Measurements from ENCODE around the gene MFRP. TPM values are rescaled to one million over a fixed set of nuclear protein-coding genes. Genes with fewer than 3 reads are reported as not detected.
"Not testable (repeated sequence)": the region's sequence is repeated elsewhere in the genome, so short reads cannot be mapped to it uniquely, and the experiment has no call there.

Gene MFRP
- total RNA-seq (2014; rRNA removed; shearing (Covaris generic)), result not detected in 2 replicates
- not detected in 2 replicates for polyA plus RNA-seq (2015; cell fraction: cytosol; rRNA removed)
- not detected in 2 replicates for polyA plus RNA-seq (2015; cell fraction: nucleus; rRNA removed)

DNA sequence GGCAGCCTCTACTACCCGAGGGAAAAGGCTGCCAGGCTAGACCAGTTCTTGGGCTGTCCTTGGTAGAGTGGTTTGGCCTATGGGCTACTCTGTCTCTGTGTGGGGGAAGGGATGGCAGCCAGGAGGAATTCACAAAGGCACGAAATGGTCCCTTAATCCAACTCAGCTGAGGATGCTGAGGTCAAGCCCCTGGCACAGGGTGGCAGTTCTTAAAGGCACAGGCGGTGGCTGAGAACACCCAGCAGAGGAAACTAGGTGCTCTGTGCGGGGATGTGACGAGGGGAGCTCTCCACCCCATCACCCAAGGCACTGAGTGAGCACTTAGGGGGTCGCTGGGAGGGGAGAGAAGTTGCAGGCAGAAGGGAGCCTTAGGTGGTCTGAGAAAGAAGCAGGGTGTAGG is at the start of gene MFRP:
Gene MFRP, minus strand, starts transcription at position 101 of the 400 bp plus-strand sequence. CDS start 192 bp downstream, outside the sequence.
- no peak for DNase-seq (ENCODE audit: low read depth)

DNA sequence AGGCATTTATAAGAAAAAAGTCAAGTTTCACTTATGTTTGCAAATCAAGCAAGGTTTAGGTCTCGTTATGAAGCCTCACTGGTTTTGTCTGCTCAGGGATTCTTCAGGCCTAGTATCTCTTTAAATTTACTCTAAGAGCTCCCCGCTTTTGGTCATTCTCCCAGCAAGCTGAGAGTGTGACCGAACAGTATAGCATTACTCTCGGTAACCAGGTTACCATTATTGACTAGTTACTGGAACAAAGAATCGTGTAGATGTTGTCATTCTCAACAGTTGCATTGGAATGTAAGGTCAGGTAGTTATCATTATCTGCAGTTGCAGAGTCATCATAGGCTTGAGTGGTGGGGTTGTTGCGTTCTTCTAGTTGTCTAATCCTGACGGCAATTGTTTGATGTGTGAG is 44.8 kb upstream of the MFRP start:
- no peak for DNase-seq (ENCODE audit: low read depth)

DNA sequence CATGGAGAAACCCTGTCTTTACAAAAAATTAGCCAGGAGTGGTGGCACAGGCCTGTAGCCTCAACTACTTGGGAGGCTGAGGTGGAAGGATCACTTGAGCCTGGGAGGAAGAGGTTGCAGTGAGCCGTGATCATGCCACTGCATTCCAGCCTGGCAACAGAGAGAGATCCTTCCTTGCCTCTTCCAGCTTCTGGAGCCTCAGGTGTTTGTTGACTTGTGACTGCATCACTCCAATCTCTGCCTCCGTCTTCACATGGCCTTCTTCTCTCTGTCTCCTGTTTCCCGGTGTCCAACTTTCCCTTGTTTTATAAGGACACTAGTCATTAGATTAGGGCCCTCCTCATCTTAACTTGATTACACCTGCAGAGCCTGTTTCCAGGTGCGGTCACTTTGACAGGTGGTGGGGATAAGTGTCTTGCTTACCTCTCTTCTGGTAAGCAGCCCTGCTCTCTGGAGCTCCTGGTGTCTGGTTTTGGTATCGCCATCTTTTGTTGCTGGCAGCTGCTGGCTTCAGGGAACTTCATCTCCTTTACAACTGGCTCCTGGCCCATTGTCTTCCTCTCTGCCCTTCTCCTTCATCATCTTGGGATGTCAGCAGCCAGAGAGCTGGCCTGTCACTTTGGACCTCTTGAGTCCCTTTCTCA is 43.2 kb upstream of the MFRP start:
- DNase-seq (ENCODE audit: low read depth), result no peak

DNA sequence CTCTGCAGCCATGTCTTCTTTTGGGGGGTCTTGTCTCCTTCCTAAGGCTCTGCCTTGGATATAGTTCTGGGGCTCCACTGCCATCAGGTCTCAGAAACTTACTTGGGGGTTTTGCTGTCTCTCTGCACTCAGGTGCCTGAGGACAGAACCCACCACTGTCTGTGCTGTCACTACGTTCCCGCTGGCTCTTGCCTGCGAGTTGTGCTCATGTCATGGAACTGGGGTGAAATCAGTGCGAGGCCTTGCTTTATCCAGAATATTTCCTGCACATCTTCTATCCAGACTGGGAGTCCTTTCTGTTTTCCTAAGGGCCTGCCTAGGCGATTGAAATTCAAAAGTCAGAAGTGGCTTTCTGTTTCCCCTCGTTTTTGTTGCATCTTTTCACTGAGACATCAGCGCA is 41.6 kb upstream of the MFRP start:
- DNase-seq (ENCODE audit: low read depth), result no peak

DNA sequence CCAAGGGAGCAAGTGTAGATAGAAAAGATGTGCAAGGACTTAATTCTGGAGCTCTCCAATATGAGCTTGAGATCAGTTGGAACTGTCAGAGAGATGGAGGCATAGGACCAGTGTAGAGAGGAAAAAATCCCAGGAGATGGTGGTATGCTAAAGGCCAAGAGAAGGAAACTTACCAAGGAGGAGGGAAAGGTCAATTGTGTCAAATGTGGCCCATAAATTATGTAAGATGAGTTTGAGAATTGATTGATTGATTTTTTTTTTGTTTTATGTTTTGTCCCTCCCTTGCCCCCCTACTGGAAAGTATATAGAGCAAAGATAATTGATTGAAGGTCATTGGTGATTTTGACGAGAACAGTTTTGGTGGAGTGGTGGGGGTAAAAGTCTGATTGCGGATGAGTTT is 37.8 kb upstream of the MFRP start:
- DNase-seq (ENCODE audit: low read depth), result no peak

DNA sequence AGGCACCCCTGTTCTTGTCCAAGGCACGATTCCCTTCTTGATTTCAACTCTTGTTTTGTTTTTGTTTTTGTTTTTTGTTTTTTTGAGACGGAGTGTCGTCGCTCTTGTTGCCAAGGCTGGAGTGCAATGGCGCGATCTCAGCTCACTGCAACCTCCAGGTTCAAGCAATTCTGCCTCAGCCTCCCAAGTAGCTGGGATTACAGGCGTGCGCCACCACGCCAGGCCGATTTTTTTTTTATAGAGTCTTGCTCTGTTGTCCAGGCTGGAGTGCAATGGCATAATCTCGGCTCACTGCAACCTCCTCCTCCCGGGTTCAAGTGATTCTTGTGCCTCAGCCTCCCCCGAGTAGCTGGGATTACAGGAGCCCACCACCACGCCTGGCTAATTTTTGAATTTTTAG is 36.0 kb upstream of the MFRP start:
- not testable (repeated sequence) for DNase-seq (ENCODE audit: low read depth)

DNA sequence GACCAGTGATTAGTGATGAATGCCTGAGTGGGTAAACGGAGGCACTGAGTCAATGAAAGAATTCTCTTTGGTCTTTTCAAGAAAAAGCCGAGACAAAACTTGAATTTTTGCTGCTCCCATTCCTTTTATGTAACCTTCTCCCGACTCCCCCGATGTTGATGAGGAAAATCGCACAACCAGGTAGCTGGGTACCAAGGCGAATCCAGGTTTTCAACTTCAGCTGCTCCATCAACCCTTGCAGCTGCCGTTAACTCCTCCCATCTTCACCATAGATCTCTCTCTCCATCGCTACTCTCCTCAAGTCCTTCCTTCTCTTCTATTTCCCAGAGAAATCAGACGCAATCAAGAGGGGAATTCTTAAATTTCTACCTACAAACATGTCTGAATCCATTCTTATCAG is 35.6 kb upstream of the MFRP start:
- no peak for DNase-seq (ENCODE audit: low read depth)

DNA sequence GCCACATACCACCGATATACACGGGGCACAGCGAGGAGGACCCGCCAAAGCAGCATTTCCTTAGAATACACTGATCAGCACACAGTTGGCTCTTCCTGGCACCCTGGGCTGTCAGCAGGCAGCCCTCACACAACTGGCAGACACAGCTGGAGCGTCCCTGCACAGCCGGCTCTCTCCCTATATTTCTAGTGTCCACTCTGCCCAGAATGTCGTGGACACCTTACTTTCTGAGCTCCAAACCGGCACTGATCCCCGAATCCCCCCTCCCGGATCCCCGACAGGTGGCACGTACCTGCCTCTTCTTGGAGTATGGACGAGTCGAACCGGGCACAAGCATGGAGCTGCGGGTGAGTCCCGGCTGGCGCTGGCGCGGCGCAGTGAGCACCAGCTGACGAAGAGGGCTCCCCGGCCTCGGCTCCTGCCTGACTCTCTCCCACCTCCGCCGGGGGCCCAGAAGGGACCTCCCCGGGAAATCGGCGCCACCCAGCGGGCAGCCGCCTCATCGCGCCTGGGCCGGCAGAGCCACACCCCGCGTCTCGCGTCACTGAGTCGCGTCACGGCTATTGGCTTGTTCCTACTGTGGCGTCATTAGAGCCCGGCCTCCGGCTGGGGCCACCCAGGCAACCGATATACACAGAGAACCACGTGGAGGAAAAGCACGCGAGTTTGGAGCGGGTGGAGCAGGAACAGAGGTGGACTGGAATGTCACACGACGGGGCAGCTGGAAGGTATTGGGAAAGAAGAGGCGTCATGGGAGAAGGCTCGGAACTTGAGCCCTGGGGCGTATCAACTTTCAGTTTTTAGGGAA is 34.9 kb upstream of the MFRP start, which contains the start of gene USP2:
Gene USP2, minus strand, starts transcription at position 510 of the 808 bp plus-strand sequence. CDS start 8,210 bp downstream, outside the sequence.
- peak; percentile 96 for DNase-seq (ENCODE audit: low read depth)

DNA sequence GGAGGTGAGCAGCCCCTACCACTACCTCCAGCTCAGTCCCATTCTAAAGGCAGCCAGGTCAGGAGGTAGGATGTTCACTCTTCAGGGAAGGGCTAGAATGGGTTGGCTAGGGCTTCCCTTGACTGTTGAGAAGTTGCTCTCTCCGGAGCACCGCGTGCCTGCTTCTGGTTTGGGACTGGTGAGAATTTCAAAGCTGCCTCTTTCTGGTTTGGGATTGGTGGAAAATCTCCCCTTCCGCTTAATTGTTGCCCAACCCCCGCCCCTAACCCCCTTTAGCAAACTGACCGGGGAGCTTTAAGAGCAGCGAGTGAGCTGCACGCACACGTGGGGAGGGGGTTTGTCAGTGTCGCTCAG is 34.3 kb upstream of the MFRP start:
- no peak for DNase-seq (ENCODE audit: low read depth)

DNA sequence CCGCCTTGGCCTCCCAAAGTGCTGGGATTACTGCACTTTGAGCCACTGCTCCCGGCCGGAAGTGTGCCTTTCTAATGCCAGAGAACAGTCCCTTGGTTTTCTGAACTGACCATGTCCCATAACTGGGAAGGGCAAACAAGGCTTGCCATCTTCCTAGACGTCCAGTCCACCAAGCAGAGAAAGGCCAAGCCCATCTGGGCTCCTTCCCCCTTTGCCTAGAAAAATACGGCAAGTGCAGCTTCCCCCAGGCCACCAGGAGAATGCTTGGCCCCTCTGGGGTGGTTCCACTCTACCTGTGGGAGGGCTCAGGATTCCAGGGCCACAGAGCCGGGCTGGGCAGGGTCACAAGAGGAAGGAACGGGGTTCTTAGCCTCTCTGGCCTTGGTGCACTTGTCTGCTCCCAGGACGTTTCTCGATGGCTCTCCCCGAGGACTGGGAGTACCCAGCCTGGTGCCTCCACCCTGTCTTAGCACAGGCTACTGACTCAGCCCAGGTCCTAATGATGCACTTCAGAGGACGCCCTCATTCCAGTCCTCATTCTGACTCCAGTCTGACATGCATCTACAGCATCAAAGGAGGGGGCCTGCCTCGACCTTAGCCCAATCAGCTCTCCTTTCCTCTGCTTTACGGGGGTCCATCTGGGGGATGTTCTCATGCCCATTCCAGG is 33.8 kb upstream of the MFRP start:
- DNase-seq (ENCODE audit: low read depth), result no peak

DNA sequence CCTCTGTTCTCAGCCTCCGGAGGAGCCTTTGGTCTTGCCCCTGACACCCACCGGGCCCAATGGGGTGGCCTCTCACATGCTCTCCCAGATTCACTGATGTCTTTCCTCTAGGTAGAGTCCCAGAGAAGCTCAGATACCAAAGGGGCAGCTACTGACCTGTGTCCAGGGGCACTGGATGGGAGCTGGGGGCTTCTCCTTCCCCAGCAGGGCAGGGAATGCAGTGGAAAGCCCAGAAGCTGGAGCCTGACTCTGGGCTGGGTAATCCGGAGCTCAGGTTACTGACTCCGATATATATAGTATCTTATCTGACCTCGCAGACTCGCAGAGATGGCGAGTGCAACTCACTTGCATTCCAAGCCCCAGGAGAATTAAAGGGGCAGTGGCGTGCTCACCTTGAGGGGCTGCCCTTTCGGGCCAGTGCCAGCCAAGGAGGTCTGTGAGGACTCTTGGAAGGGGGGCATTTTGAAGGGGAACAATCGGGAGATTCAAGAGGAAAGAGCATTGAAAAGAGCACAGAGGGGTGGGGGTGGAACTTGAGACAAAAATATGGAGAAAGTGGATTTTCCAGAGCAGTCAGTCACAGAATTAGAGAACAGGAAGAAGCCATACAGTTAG is 32.5 kb upstream of the MFRP start:
- DNase-seq (ENCODE audit: low read depth), result no peak

DNA sequence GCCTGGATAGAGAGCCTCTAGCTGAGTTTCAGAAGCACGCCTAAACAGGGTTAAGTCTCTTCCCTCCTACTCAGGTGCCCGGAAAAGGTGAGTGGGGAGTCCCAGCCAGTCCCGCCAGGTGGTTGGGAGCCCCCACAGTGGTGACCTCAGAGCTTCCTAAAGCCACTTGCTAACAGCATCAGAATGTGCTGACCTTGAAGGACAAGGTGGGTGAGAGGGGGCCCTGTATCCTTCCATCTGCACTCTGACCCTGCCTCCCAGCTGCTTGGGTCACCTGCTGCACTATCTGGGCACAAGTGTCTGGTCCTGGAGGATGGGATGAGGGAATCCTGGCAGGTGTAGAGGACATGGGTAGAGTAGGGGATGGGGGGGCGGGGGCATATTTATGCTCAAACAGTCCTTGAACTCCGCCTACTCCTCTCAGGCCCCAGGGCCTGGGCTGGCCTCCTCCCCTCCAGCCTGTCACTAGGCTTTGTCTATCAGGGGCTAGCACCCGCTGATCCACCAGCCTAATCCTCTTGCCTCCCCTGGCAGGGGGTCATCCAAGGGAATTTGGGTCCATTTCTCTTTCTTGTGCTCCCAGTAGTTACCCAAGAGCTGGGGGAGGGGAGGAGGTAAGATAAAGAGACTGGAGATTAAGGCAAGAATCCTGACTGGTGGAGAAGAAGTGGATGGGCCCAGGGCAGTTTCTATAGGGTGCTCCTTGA is 31.6 kb upstream of the MFRP start:
- no peak for DNase-seq (ENCODE audit: low read depth)

DNA sequence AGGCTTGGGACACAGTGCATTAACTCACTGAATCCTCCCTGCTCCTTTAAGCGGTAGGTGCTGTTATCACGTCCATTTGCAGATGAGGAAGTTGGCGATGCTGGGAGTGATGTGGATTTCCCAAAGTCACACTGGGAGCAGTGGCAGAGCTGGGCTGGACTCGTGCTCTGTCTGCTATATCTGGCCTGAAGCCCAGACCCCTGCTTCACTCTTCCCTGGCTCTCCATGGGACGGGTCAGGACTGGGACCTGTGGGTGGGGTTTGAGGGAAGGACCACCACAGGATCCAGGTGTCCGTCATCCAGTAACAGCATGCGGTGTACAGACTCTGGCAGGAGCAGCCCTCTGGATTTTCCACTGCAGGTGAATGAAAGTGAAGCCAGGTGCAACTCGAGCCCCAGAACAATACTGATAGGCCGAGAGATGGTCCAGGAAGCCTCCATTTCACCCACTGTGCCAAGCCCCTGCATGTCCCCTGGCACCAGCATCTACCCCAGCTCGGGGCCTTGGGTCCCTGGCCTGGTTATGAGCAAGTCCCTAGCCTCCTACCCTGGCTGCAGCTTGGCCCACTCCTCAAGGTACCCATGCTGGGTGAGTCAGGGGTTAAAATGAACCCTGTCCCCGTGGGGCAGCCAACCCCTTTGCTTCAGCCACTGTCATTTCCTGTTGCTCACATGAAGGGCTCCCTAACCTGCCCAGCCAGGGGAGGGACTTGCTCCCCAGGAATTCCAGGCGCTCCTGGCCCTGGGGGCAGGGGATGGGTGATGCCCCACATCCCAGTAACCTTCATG is 30.8 kb upstream of the MFRP start:
- DNase-seq (ENCODE audit: low read depth), result no peak

DNA sequence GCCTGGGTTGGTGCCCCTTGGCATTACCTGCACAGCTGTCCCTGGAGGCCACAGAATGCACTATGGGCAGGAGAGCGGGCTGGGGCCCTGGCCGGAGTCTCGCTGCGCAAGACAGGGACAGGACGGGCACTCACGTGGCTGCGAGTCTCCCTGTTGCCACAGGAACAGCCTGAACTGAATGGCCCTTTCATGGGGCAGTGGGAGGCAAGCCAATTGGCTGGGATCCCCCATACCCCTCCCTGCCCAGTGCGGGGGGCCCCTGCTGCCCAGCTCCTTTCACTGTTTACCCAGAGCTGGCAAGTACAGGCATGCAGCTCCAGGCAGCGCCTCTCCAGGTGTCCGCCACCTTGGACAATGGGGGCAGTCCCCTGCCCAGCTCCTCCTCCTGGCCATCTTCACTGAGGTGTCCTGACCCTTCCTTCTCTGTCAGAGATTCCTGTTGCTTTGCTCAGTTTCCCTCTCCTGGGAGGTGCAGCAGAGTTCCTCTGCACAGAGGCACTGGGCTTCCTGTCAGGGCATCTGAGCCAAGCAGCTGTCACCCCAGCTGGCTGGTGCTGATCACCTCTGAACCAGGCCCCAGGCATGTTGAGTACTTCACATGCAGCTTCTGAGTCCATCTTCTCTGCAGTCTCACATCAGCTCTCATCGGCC is 29.8 kb upstream of the MFRP start:
- no peak for DNase-seq (ENCODE audit: low read depth)

DNA sequence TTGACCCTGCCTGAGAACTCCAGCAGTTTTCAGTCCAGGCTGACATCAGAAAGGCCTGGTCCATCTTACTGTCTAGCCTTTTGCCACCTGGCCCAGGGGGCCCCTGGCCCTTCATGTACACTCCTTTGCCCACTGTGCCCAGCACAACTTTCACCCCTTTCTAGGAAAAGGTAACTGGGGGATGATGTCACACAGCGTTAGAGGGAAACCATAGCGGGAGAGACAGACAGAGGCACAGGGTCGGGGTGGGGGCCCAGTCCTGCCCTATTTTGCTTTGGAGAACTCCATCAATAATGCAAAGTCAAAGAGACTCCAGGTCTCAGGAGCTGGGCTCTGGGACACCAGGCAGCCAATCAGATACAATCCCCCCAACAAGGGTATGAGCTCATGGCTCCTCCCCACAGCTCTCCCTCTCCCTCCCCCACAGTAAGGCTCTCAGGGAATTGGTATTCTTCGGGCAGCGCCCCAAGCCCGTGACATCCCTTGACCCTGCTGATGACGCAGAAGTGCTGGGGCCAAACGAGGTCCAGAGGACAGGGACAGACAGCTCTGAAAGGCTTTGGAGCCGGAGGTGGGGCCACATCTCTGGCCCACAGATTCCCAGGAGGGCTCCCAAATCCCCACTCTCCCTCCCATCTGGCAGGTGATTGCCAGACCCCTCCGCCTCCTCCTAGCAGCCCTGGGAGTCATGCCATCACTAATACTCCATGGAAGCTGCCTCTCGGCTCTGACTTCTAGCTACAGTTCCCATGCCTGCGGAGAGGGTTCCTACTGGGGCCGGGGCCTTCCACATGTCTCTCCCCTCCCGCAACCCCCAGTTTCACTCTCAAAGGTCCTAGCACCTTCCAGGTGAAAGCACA is 29.1 kb upstream of the MFRP start:
- DNase-seq (ENCODE audit: low read depth), result no peak

DNA sequence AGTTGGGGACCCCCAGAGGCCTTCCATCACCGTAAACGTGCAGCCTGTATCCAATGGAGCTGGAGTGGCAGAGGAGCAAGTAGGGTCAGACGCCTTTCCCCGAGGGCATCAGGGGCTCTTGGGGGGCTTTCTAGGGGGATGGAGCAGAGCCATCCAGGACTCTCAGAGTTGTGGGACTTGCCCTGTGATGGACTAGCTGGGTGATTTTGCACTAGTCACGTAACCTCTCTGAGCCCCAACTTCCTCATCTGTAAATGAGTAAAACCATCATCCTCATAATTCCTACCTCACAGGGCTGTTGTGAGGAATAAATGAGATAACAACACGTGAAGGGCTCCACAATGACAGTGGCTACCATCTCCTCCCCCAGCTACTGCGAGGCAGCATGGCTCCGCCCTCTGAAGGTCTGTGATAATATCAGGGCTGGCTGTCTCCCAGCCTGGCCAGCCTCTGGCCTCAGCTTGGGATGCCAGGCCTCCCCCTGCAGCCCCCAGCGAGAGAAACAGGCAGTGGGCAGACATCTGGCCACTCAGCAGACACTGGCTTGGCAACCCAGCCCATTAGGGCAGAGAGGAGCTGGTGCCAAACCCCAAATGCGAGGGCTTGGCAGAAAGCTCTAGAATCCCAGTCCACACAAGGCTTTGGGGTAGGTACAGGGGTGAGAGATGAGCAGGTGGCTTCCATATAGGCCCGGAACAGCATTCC is 28.3 kb upstream of the MFRP start:
- no peak for DNase-seq (ENCODE audit: low read depth)

DNA sequence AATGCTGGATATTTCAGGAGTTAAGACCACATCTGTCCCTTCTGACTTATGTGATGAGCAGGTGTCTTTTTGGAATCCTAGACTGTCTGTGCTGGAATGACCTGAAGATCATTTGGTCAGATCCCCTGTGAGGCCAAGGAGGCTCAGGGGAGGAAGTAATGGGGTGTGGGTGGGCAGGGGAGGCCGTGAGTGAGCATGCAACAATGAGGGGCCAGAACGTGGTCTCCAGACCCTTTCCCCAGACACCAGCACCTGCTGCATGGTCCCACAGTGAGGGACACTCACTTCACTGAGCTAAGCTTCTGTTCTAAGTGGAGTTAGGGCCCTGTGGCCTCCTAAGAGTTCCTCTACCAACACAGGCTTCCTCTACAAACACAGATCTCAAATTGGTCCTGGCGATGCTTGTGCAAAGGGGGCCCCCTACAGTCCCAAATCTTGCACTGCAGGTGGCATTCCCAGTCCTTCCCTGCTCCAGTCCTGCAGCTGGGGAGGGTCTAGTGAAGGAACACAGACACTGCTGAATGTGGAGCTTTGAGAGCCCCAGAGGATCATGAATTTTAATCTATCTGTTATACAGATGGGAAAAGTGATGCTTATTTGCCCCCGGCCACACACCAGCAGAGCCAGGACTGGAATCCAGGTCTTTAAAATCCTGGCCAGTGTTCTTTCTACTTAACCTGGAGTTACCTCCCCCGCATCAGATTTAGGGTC is 27.6 kb upstream of the MFRP start:
- DNase-seq (ENCODE audit: low read depth), result peak; percentile 81
